HG03280 (cell line): ENCODE results near the gene KDM3A.
"Not testable (repeated sequence)": the region's sequence is repeated elsewhere in the genome, so short reads cannot be mapped to it uniquely, and the experiment has no call there.

ENCODE experiments used
- ATAC-seq: cut with Tn5 transposase; IDR thresholded peaks from one replicate; pipeline ENCODE4 v1.9.1; 2021; ENCODE audit warnings: mild to moderate bottlenecking, moderate library complexity; ENCODE audit not compliant: unreplicated experiment

Gene KDM3A

DNA sequence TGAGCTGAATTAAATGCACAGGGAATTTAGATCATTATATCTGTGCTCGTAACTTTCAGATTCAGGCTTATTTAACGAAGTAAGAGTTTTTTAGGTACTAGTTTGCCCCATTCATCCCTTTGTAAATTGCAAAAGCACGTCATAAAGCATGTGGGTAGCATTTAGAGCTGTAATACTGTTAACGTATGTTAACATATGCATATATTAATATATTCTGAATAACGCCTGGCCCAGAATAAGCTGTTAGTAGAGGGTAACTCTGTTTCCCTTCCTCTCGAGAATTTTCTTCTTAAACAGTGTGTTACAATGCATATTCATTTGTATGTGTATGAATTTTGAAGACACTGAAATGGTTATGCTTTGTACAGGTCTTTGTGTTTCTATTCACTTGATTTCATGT lies 30.5 kb downstream of the KDM3A start:
- ATAC-seq, result no peak

DNA sequence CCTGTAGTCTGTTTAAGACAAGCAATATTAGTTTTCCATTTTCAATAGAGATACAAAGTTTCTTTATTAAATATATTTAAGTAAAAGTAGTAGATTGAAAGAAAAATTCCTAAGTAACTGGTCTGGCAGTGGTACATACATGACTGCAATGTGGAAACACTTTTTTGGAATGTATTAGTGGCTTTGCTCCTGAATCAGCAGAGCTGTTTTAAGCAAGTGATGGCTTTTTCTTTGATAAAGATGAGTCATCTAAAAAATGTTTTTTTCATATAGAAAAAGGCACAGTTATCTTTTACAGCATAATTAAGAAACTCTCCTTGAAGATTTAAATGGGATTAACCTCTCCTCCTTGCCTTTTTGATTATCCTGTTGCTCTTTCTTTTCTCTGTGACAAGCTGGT lies 34.9 kb downstream of the KDM3A start:
- ATAC-seq, result no peak

DNA sequence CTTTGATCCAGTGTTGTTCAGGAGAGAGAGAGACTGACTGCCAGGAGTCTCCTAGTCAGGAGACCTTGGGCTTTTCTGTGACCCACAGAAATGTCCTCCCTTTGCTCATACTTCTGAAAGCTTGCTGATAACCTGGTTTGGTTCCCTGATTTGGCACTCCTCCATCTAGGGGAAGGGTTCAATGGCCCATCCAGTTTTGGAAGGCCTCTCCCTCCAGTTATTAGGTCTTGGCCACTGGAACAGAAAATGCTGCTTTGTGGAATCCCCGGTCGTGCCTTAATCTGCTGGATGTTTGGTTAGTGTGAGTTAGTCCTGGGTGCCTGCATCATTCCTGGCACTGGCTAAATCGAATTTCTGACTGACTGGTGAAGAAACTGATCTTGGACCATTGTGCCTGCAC lies 35.7 kb downstream of the KDM3A start:
- no peak for ATAC-seq

DNA sequence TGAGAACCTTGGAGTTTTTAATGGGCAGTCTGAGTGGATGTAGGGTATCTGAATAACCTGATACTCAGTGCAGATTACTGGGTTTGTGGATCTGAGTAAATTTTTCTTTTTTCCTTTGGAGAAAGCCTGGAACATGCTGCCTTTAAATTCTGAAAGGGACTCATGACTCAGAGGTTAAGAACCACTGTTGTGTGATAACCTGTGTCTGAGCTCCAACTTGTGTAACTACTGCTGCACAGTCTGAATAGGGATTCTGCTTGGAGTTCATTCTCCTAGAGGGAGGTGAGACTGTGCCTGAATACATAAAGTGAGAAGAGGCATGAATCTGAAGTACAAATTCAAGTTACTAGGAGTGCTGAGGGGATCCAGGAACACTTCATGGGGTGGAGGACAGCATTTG lies 36.2 kb downstream of the KDM3A start:
- ATAC-seq, result no peak

DNA sequence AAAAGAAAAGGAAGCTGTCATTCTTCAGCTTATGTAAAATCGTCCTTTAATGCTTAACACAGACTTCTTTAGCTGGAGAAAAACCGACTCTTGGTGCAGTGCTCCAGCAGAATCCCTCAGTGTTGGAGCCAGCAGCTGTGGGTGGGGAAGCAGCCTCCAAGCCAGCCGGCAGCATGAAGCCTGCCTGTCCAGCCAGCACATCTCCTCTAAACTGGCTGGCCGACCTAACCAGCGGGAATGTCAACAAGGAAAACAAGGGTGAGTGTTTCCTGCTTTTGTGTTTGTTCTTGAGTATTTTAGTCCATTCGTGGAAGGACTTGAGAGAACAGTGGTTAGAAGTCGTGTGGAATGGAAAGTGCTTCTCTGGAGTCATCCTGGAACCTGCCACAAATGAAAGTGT lies 38.9 kb downstream of the KDM3A start:
- ATAC-seq, result no peak

DNA sequence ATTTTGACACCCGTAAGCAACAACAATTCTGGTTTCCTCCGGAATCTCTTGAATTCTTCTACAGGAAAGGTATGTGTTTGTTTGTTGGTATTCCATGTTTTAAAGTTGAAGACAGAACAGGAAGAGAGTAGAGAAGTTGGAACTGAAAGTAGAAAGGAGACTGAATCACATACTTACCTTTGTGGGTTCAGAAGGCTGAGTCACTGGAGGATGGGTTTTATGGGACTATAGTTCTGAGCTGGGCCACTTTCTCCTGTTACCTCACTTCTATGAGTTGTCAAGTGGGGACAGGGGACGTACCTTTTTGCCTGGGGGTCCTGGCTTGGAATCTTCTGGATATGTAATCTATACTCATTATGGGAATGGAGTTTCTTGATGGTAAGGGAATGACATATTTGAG lies 40.9 kb downstream of the KDM3A start:
- no peak for ATAC-seq

DNA sequence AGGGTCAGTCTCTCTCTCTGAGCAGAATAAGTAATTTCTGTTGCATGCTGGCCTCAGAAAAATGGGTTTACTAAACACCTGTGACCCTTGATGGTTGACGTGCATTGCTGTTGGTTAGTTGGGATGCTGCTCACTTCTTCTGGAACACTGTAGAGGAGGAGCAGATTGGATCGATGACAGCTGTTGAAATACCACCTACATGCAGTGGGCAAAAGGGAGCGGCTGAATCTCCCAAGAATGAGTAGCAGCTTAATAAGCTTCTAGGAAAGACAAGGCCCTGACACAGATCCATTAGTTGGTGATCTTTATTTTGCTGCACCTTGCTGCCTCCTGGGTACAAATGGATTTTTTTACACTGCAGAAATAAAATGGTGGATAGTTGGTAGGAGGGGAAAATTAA lies 43.2 kb downstream of the KDM3A start:
- no peak for ATAC-seq

DNA sequence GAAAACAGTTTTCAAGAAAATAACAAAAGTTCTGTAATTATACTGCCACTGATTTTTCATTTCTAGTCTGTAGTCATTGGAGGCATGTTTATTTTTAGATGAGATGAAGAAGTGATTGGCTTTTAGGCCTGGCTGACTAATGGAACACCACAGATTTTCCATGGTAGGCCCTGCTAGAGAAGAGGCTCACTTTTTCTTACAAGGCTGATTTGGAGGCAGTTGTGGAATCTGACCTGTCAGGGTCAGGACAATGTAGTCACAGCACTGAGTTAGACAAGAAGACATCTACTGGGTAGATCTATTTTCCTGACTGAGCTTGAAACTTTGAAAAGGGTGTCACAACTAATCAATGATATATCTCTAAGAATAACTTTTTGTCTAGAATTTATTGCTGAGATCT lies 43.9 kb downstream of the KDM3A start:
- ATAC-seq, result no peak

DNA sequence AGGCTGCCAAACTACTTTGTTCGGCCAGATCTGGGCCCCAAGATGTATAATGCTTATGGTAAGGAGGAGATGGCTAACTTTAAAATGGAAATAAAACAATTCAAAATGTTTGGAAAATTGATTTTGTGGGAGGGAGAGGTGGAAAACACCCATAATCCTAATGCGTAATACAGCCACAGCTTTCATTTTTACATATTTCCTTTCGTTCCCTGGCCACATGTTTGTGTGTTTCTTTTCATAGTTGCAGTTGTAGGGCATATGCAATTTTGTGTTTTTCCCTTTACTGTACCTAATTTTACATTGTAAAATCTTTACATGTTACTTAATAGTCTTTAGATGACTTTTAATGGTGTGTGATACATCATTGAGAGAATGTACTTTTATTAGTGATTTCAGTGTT lies 44.6 kb downstream of the KDM3A start:
- no peak for ATAC-seq

DNA sequence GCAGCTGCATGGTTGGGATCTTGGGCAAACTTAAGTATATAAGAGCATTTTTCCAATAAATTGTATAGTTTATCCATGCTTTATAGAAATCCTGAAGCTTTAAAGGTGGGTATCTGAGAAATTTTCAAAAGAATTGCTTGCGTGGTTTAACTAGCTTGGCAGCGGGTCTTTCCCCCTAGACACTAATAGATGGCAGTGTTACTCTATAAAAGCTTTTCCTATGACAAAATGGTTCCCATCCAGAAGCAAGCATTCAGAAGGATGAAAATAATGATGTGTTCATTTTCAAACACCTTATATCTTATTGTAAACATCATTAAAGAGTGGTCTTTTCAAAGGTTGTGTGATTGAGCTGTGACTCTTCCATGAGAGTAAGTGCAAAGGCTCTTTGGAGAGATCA lies 45.9 kb downstream of the KDM3A start:
- ATAC-seq, result no peak

DNA sequence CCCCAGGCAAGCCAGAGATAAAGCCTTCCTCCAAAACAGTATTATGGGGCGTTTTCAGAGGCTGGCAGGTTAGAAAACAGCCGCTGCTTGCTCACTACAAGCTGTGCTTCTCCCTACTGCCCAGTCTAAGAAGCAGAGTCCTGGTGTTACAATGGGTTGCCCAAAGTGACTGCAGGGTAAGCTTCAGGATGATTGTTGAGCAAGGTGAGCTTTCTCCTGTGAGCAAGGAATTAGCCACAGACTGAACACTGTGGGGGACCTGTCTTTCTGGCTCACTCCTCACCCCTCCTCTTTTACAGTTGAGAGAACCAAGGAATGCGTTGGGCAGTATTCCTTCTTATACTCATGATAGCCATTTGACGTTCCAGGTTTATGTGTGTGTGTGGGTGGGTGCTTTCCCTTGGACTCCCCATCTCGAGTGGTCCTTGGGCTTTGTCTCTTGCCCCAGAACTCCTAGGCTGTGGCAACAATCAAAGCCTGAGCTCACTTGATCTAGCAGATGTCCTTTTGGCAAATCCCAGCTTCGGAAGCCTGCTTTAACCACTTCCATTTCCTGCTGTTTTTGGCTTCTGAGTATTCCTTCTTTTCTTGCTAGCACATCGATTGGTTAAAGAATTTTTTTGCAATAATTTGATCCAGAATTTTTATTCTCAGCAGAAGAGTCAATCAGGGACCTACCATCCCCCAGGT lies 47.5 kb downstream of the KDM3A start:
- ATAC-seq, result no peak

DNA sequence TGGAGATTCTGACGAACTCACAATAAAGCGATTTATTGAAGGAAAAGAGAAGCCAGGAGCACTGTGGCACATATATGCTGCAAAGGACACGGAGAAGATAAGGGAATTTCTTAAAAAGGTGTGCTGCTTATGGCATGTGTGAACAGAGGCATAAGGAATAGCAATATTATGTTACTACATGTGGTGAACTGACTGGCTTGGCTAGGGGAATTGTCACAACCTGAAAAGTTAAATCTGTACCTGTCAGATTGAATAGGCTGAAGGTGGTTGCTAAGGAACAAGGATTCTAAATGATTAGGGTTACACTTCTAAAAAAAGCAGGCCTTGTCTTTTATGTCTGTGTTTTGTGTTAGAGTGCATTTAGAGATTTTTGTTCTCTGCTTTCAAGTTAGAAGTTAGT lies 48.4 kb downstream of the KDM3A start:
- ATAC-seq, result no peak

DNA sequence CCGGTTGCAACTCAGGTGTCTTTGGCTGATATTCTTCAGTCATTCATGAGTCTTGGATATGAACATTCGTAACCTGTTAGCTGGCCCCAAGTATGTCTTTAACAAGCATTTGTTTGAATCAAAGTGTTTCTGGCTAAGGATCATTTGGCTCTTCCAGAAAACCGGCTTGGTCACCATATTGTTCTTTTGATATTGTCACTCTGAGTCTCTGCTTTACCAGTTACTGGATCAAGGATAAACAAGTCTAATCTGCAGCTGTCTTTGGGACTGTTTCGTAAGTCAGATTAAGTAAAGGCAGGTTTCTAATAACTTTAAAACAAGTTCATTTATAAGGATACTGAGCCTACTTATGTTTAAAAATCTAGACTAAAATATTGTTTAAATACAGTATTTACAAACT lies 49.1 kb downstream of the KDM3A start:
- no peak for ATAC-seq

DNA sequence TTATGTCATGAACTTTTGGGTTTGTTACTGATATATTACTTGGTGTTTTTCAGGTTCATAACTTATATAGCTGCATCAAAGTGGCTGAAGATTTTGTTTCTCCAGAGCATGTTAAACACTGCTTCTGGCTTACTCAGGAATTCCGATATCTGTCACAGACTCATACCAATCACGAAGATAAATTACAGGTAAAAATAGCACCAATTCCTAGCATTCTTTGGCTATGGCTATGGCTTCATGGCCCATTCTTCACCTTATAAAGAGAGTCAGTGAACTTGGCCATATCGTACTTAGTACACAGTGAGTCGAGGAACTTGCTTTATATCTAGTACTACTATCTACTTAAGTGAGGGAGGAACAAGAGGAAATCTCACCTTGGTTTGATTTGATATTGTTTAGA lies 49.9 kb downstream of the KDM3A start:
- ATAC-seq, result no peak

DNA sequence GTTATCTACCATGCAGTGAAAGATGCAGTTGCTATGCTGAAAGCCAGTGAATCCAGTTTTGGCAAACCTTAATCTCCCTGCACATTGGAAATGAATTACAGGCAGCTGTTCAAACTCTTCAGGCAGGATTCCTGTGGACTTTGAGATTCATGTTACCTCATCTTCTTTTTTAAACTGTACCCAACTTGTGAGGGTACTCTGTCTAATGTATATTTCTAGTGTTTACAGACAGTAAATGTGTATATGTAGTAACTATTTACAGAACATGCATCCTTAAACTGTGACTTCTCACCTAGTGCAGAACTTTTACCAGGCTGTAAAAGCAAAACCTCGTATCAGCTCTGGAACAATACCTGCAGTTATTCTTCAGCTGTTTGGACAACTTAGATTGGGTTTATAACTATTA lies 50.9 kb downstream of the KDM3A start:
- no peak for ATAC-seq

DNA sequence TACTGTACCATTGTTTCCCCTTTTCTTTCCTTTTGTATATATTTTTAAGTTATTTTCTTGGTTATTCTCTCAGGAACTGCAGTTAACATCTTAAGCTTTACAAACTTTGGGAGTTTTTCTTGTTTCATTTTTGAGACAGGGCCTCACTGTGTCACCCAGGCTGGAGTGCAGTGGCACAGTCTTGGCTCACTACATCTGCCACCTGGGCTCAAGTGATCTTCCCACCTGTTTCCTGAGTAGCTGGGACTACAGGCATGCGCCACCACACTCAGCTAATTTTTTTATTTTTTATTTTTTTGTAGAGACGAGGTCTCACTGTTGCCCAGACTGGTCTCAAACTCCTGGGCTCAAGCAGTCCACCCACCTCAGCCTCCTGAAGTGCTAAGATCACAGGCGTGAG lies 55.2 kb downstream of the KDM3A start:
- ATAC-seq, result not testable (repeated sequence)

DNA sequence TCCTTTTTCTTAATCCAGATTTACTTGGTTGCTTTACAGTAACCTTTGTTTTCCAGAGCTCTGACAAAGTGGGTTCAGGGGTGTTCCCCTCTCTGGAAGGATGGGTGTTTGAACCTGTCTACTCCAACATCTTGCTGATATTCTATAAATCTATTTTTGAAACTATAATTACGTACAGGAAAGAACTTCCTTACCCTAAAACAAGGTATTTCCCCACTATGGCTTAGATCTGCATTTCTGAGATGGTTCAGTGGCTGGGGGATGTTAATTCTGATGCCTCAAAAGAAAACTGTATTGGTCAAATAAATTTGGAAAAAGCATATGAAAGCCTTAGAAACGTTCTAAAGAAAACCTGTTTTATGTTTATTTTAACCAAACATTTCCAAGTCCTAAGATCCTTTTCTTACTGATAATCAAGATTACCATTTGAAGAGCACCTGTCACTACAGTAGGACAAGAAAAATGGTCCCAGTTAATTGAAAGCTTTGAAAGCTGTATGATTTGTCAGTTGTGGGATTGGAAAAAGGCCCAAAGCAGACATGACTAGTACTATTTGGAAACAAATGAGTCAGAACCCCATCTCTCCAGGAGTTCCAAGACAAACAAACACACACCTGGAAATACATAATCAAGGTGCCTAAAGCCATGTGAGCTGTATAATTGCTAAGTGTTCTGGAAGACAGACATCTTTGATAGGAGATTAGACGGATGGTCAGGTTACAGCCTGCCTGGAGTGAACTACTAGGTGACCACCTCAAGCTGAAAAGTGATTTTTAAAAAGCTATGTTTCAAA lies 57.5 kb downstream of the KDM3A start:
- ATAC-seq, result no peak

DNA sequence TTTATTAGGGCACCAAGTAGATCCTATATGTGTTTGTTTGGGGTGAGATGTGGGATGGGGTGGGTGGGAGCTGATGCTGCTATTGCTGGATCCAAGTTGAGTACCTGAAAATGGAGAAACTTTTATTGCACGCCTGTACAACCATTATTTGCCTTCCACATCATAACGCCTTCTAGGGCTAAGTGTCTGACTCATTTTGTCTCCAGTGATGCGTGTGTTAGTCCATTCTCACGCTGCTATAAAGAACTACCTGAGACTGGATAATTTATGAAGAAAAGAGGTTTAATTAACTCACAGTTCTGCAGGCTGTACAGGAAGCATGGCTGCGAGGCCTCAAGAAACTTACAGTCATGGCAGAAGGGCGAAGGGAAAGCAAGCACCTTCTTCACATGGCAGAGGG lies 58.2 kb downstream of the KDM3A start:
- no peak for ATAC-seq

DNA sequence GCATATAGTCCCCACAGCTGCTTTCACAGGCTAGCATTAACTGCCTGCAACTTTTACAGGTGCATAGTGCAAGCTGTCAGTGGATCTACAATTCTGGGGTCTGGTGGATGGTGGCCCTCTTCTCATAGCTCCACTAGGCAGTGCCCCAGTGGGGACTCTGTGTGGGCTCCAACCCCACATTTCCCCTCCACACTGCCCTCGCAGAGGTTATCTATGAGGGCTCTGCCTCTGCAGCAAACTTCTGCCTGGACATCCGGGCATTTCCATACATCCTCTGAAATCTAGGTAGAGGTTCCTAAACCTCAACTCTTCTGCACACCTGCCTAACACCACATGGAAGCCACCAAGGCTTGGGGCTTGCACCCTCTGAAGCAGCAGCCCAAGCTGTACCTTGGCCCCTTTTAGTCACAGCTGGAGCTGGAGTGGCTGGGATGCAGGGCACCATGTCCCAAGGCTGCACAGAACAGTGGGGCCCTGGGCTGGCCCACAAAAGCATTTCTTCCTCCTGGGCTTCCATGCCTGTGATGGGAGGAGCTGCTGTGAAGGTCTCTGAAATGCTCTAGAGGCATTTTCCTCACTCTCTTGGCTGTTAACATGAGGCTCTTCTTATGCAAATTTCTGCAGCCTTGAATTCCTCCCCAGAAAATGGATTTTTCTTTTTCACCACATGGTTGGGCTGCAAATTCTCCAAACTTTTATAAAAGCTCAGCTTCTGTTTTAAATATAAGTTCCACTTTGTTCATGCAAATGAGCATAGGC lies 59.3 kb downstream of the KDM3A start:
- ATAC-seq, result no peak

DNA sequence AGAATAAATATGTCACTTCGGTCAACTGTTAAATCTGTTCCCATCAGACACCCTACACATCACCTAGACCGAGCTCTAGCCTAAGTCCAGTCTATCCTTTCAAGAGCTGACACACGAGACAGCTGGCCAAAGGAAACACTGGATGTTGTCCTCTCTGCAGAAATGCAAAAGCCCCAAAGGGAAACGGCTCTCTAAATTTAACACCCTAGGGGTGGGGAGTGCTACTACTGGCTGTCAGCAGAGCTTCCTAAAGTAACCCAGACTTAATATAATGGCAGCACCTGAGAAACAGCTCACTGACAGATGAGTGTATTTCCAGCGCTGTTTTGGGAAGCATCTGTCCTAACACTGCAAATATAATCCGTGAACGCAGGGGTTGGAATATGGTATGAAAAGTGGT lies 66.4 kb downstream of the KDM3A start:
- no peak for ATAC-seq

DNA sequence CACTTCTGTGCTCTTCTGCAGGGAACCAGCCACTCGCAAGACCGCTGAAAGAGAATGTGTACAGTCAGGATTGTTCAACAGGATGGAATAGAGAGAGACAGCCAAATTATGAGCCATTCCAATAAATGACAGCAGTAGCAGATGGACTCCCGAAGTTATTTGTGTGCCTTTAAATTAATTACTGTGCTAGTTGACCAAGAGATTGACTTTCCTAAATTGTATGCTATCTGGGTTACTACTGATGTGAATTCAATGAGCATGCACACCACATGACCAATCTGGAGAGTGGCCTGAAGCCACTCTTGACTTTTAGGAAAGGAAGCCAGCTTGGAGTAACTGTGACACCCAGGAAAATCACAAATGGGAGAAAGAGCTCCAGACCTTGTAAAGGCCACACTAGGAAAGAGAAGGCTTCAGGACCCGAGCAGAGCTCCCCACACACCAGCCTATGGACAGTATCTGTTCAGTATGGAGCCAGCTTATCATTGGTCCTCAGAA lies 69.3 kb downstream of the KDM3A start:
- no peak for ATAC-seq

DNA sequence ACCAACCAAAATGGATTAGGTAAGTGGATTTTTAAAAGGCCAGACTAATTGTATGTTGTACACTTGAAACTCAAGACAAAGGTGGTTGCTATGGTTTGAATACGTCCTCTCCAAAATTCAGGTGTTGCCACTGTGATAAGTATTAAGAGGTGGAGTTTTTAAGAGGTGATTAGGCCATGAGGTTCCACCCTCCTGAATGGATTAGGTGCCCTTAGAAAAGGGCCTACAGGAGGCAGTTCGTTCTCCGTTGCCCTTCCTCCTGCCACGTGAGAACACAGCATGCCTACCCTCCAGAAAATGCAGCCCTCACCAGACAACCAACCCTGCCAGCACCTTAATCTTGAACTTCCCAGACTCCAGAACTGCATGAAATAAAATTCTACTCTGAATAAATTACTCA lies 70.9 kb downstream of the KDM3A start:
- ATAC-seq, result no peak
